Adrenal gland (tissue), 12 donors: ENCODE data around the gene ARHGAP8. TPM values are rescaled to one million over a fixed set of nuclear protein-coding genes. Genes with fewer than 3 reads are reported as not detected.
A peak's percentile ranks its signal among the peaks of the same experiment; 100 is the strongest.

ENCODE experiments used
- DNase-seq, 7 donors: peaks; one replicate each; pipeline ENCODE4 v3.0.0-alpha.2; 2019 to 2020
- H3K27ac ChIP-seq, 5 donors: fragments of 200-600 bp; sonication (generic) in 4 of 5; 1 replicate in 3 of 5; 2 replicates in 2 of 5; pipeline versions ENCODE4 v1.5.1 to v1.8.0; 2016 to 2020; ENCODE audit warnings: mild to moderate bottlenecking in 1 of 5
- H3K27me3 ChIP-seq: fragments of 200-600 bp; 2 replicates; pipeline ENCODE4 v1.8.0; 2021
- H3K36me3 ChIP-seq, 2 donors: fragments of 200-600 bp; replicated peaks in 1 of 2; 1 replicate in 1 of 2; 2 replicates in 1 of 2; pipeline versions ENCODE4 v1.5.1 to v1.8.0; 2018 to 2022
- H3K4me1 ChIP-seq, 2 donors: fragments of 200-600 bp; replicated peaks in 1 of 2; 1 replicate in 1 of 2; 2 replicates in 1 of 2; pipeline versions ENCODE4 v1.5.1 to v1.8.0; 2018 to 2021
- H3K4me3 ChIP-seq, 4 donors: fragments of 200-600 bp; sonication (generic) in 3 of 4; one replicate each; pipeline ENCODE4 v1.5.1; 2016 to 2018
- H3K9me3 ChIP-seq, 3 donors: fragments of 200-600 bp; sonication (generic) in 1 of 3; replicated peaks in 1 of 3; 1 replicate in 2 of 3; 2 replicates in 1 of 3; pipeline versions ENCODE4 v1.5.1 to v1.8.0; 2016 to 2021
- POLR2A ChIP-seq, 2 donors: fragments of 450-650 bp; IDR thresholded peaks; one replicate each; pipeline ENCODE4 v1.6.1; 2017; ENCODE audit warnings: antibody characterized with exemption in 2 of 2, mild to moderate bottlenecking in 2 of 2, moderate library complexity in 1 of 2
- WGBS, 4 donors: extraction: QIAGEN DNeasy Blood & Tissue Kit in 2 of 4; methylation state at CpG; one replicate each; pipeline versions ENCODE4 v1.1.5 to v1.1.7; 2013 to 2017; 5-methylcytosine and 5-hydroxymethylcytosine counted together
- intact Hi-C, 2 donors: fragments of 100-400 bp; cut with DNase I; formaldehyde crosslinking; loops; one replicate each; pipeline versions ENCODE4 v1.14.1 to v1.15.0; 2022 to 2023
- polyA plus RNA-seq, 3 donors: library from polyadenylated mRNA; stranded (reverse); fragments of 200-250 nt in 2 of 3; fragments of 350-450 nt in 1 of 3; fragmentation: Illumina TruSeq in 1 of 3; extraction: RNeasy Lipid Tissue Mini Kit (QIAGEN cat#74804) in 1 of 3; gene quantifications; one replicate each; pipeline ENCODE4 v1.2.3, GENCODE V29; 2013 to 2014
- total RNA-seq, 9 donors: library from RNA; depleted of rRNA in 4 of 9; stranded (reverse); fragments of >200 nt in 4 of 9; fragments of 120-200 nt in 1 of 9; fragmentation: NEBNext Ultra II Directional in 1 of 9; extraction: Animal tissue kit (Norgen Biotek cat#: 25700) in 1 of 9; gene quantifications; one replicate each; pipeline versions ENCODE4 v1.1.0 to v1.2.4, GENCODE V29; 2013 to 2023
- TF ChIP-seq, protein P1 (sequence below), 6 experiments: fragments of 450-650 bp in 4 of 6; fragments of 200-600 bp in 2 of 6; sonication (generic) in 1 of 6; IDR thresholded peaks; 1 replicate in 5 of 6; 2 replicates in 1 of 6; pipeline versions ENCODE4 v1.5.1 to v1.8.0; 2016 to 2021; ENCODE audit warnings: antibody characterized with exemption in 6 of 6, mild to moderate bottlenecking in 2 of 6, moderate library complexity in 1 of 6
- donor health status: healthy with polysubstance abuse.
- donor health status: Bipolar disorder and iron deficiency.
- donor health status: DM: yes; HTN: yes; CAD: no.
- donor health status: DM: no; HTN: no; CAD: no.
- donor health status: DM: no; HTN: no; CAD: no.
- donor health status: DM: yes; HTN: yes; CAD: no.

Gene ARHGAP8
- total and polyA plus RNA-seq, 12 donors, result 0.12 to 17.8 (median 1.1) TPM

DNA sequence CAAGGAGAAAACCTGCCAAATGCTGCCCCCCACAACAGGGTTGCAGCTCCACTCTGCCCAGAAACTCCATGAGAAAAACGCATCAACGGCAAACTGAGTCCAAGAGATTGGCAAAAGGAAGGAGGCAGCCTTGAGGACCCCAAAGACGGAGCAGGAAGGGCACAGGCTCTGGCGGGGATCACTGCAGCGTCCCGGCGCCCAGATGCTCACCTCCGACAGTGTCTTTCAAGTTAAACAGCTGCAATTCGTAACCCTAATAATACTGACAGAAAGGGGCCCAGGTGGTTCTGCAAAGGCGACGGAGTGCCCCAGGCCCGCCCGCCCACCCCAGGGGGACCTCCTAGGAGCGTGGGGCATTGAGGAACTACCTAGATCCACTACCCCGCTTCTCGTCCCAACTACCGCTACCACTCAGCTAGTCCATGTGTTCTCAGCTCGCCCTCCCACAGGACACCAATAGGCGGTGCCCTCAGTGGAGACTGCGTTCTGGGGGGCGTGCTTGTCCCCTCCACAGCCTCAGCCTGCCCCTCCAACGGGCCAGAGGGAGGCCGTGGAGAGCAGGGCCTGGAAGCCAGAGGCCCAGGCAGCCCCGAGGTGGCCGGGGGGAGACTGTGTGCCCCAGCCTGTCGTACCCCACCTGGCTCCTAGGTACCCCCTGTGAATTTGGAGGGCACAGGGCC lies 130.0 kb downstream of the ARHGAP8 start:
- no peaks in the 10 kb centered on the region for H3K9me3 ChIP-seq
- no peak overlapping the region for H3K4me3 ChIP-seq
- H3K36me3 ChIP-seq, result no peaks in the 10 kb centered on the region
- WGBS, 4 donors, result 93 to 97% (median 95%) methylated on average over 13 to 26 of the region's 26 CpGs
- H3K27ac ChIP-seq, result no peak overlapping the region
- no peaks in the 10 kb centered on the region for H3K27me3 ChIP-seq
- peak in 1 of 7 donors; percentile 5 for DNase-seq
- intact Hi-C loops, result no loop called here
- H3K4me1 ChIP-seq, result no peaks in the 10 kb centered on the region
- TF ChIP-seq, protein P1, sequence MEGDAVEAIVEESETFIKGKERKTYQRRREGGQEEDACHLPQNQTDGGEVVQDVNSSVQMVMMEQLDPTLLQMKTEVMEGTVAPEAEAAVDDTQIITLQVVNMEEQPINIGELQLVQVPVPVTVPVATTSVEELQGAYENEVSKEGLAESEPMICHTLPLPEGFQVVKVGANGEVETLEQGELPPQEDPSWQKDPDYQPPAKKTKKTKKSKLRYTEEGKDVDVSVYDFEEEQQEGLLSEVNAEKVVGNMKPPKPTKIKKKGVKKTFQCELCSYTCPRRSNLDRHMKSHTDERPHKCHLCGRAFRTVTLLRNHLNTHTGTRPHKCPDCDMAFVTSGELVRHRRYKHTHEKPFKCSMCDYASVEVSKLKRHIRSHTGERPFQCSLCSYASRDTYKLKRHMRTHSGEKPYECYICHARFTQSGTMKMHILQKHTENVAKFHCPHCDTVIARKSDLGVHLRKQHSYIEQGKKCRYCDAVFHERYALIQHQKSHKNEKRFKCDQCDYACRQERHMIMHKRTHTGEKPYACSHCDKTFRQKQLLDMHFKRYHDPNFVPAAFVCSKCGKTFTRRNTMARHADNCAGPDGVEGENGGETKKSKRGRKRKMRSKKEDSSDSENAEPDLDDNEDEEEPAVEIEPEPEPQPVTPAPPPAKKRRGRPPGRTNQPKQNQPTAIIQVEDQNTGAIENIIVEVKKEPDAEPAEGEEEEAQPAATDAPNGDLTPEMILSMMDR (IDR thresholded peaks at IDR 0.05), result no peak
- no peak for TF ChIP-seq POLR2A (IDR thresholded peaks at IDR 0.05)

DNA sequence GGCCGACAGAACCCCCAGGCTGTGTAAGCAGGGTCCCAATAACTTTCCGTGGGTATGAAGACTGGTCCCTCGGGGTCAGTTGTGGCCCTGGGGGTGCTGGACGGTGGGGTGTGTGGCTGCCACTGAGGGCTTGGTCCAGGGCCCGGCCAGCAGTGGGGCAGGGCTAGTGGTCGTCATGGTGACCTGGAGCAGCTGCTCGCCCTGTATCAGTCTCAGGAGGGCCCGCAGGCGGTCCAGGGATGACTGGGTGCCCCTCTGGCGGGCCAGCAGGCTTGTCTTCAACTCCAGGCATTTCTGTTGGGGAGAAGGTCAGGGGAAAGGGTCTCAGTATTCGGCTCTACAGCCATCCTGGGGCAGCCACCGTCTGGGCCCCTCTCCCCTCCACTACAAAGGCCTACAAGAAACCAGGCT lies 130.6 kb downstream of the ARHGAP8 start:
- no peaks in the 10 kb centered on the region for H3K27me3 ChIP-seq
- no peak overlapping the region for H3K4me3 ChIP-seq
- no peak for DNase-seq
- H3K9me3 ChIP-seq, result no peaks in the 10 kb centered on the region
- TF ChIP-seq POLR2A (IDR thresholded peaks at IDR 0.05), result no peak
- TF ChIP-seq, protein P1 (IDR thresholded peaks at IDR 0.05), result no peak
- no peaks in the 10 kb centered on the region for H3K36me3 ChIP-seq
- H3K27ac ChIP-seq, result no peak overlapping the region
- intact Hi-C loops, result no loop called here
- WGBS, 4 donors, result 82 to 95% (median 91%) methylated on average over 8 to 12 of the region's 12 CpGs
- no peaks in the 10 kb centered on the region for H3K4me1 ChIP-seq

DNA sequence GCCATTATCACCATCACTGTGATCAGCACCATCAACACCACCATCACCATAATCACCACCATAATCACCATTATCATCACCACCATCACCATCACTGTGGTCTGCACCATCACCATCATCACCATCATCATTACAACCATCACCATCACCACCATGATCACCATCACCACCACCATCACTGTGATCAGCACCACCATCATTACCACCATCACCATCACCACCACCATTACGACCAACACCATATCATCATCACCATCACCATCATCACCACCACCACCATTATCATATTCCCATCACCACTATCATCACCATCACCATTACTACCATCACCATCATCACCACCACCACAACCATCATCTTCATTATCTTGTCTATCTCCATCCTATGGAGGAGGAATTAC lies 132.2 kb downstream of the ARHGAP8 start:
- no peaks in the 10 kb centered on the region for H3K27me3 ChIP-seq
- H3K4me1 ChIP-seq, result no peaks in the 10 kb centered on the region
- intact Hi-C loops, result no loop called here
- no peak for DNase-seq
- no peaks in the 10 kb centered on the region for H3K9me3 ChIP-seq
- H3K36me3 ChIP-seq, result no peaks in the 10 kb centered on the region
- 87 to 96% (median 95%) methylated on average over 1 of the region's 1 CpG for WGBS, 4 donors
- no peak overlapping the region for H3K27ac ChIP-seq
- TF ChIP-seq POLR2A (IDR thresholded peaks at IDR 0.05), result no peak
- TF ChIP-seq, protein P1 (IDR thresholded peaks at IDR 0.05), result no peak
- H3K4me3 ChIP-seq, result no peak overlapping the region

DNA sequence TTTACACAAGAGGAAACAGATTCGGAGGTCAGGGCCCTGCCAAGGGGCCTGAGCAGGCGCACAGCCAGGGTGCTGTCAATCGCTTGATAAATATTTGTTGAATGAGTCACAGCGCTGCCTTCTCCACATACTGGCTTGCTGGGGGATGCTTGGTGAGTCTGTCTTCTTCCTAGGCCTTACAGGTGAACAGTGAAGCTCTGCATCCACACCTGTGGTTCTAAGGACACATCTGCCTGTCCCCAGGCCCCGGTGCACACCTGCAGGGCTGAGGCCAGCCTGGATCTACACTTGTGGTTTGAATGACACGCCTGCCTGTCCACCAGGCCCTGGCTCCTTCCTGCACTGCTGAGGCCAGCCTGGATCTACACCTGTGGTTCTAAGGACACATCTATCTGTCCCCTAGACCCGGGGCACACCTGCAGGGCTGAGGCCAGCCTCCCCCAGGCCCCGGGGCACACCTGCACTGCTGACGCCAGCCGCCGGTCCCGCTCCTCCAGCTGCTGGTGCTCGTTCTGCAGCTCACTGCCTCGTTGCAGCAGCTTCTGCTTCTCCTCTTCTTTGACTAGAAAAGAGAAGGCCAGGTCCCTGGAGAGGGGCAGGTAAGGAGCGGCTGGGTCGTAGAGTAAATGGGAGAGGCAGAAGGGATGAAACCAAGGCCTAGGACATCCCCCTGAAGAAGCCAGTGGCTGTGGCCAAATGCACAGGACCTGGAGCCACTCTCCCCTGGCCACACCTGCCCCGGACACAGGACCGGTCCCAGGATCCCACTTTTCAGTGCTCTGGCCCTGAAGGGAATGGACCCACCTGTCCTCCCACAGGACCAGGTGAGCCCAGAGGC lies 132.8 kb downstream of the ARHGAP8 start:
- Histone ChIP-seq H3K4me3 (no peak overlapping the region), H3K36me3 (no peaks in the 10 kb centered on the region), H3K9me3 (no peaks in the 10 kb centered on the region), H3K27ac (no peak overlapping the region), H3K4me1 (no peaks in the 10 kb centered on the region), H3K27me3 (no peaks in the 10 kb centered on the region)
- TF ChIP-seq POLR2A (IDR thresholded peaks at IDR 0.05), result no peak
- intact Hi-C loops, result no loop called here
- 86 to 95% (median 93%) methylated on average over 14 to 18 of the region's 18 CpGs for WGBS, 4 donors
- peak in 1 of 7 donors; percentile 8 for DNase-seq
